Measurements from ENCODE around the gene CREB3L2. TPM values are rescaled to one million over a fixed set of nuclear protein-coding genes. Genes with fewer than 3 reads are reported as not detected.

Gene CREB3L2
- total RNA-seq, 1 donor from 2014 or later, result 8.4 TPM

GRCh38 chr7:137996871-137997270 lies 5.0 kb downstream of the CREB3L2 start:
- no peak for TF ChIP-seq CTCF (IDR thresholded peaks at IDR 0.05; ENCODE audit: insufficient read depth, low read length, severe bottlenecking)
- DNase-seq (ENCODE audit: low read depth), result no peak
- FAIRE-seq, result no peak
- no peak overlapping the region for H3K4me3 ChIP-seq (ENCODE audit: low read depth, low read length)
- H3K36me3 ChIP-seq (ENCODE audit: control insufficient read depth, insufficient read depth, low read length), result no peaks in the 10 kb centered on the region
- H3K27me3 ChIP-seq (ENCODE audit: control insufficient read depth, insufficient read depth, low read length), result no peaks in the 10 kb centered on the region

GRCh38 chr7:137996386-137996851 lies 5.5 kb downstream of the CREB3L2 start:
- Histone ChIP-seq H3K27me3 (ENCODE audit: control insufficient read depth, insufficient read depth, low read length) (no peaks in the 10 kb centered on the region), H3K4me3 (ENCODE audit: low read depth, low read length) (no peak overlapping the region), H3K36me3 (ENCODE audit: control insufficient read depth, insufficient read depth, low read length) (no peaks in the 10 kb centered on the region)
- DNase-seq (ENCODE audit: low read depth) (no peak), FAIRE-seq (no peak)
- no peak for TF ChIP-seq CTCF (IDR thresholded peaks at IDR 0.05; ENCODE audit: insufficient read depth, low read length, severe bottlenecking)

- TF ChIP-seq CTCF (IDR thresholded peaks at IDR 0.05; ENCODE audit: insufficient read depth, low read length, severe bottlenecking), result no peak
- H3K4me3 ChIP-seq (ENCODE audit: low read depth, low read length), result no peak overlapping the region
- FAIRE-seq (no peak), DNase-seq (ENCODE audit: low read depth) (no peak)
- H3K36me3 ChIP-seq (ENCODE audit: control insufficient read depth, insufficient read depth, low read length), result no peaks in the 10 kb centered on the region
- H3K27me3 ChIP-seq (ENCODE audit: control insufficient read depth, insufficient read depth, low read length), result no peaks in the 10 kb centered on the region
These were observed 7.7 kb downstream of the CREB3L2 start for GRCh38 chr7:137994216-137994615.

GRCh38 chr7:137993395-137993743 lies 8.5 kb downstream of the CREB3L2 start:
- Histone ChIP-seq H3K4me3 (ENCODE audit: low read depth, low read length) (no peak overlapping the region), H3K27me3 (ENCODE audit: control insufficient read depth, insufficient read depth, low read length) (no peaks in the 10 kb centered on the region), H3K36me3 (ENCODE audit: control insufficient read depth, insufficient read depth, low read length) (no peaks in the 10 kb centered on the region)
- DNase-seq (ENCODE audit: low read depth) (no peak), FAIRE-seq (no peak)
- no peak for TF ChIP-seq CTCF (IDR thresholded peaks at IDR 0.05; ENCODE audit: insufficient read depth, low read length, severe bottlenecking)

- H3K27me3 ChIP-seq (ENCODE audit: control insufficient read depth, insufficient read depth, low read length), result no peaks in the 10 kb centered on the region
- FAIRE-seq (no peak), DNase-seq (ENCODE audit: low read depth) (peak; percentile 87)
- no peak overlapping the region for H3K4me3 ChIP-seq (ENCODE audit: low read depth, low read length)
- no peaks in the 10 kb centered on the region for H3K36me3 ChIP-seq (ENCODE audit: control insufficient read depth, insufficient read depth, low read length)
- TF ChIP-seq CTCF (IDR thresholded peaks at IDR 0.05; ENCODE audit: insufficient read depth, low read length, severe bottlenecking), result no peak
These were observed 9.1 kb downstream of the CREB3L2 start for GRCh38 chr7:137992550-137993394.

Measured in bronchial epithelial cell (primary cell).